ENCODE results near the gene REXO5.
"Not testable (repeated sequence)": the region's sequence is repeated elsewhere in the genome, so short reads cannot be mapped to it uniquely, and the experiment has no call there.

REXO5 gene, protein sequence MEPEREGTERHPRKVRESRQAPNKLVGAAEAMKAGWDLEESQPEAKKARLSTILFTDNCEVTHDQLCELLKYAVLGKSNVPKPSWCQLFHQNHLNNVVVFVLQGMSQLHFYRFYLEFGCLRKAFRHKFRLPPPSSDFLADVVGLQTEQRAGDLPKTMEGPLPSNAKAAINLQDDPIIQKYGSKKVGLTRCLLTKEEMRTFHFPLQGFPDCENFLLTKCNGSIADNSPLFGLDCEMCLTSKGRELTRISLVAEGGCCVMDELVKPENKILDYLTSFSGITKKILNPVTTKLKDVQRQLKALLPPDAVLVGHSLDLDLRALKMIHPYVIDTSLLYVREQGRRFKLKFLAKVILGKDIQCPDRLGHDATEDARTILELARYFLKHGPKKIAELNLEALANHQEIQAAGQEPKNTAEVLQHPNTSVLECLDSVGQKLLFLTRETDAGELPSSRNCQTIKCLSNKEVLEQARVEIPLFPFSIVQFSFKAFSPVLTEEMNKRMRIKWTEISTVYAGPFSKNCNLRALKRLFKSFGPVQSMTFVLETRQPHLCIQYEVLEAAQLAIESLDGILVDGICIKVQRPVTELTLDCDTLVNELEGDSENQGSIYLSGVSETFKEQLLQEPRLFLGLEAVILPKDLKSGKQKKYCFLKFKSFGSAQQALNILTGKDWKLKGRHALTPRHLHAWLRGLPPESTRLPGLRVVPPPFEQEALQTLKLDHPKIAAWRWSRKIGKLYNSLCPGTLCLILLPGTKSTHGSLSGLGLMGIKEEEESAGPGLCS

DNA sequence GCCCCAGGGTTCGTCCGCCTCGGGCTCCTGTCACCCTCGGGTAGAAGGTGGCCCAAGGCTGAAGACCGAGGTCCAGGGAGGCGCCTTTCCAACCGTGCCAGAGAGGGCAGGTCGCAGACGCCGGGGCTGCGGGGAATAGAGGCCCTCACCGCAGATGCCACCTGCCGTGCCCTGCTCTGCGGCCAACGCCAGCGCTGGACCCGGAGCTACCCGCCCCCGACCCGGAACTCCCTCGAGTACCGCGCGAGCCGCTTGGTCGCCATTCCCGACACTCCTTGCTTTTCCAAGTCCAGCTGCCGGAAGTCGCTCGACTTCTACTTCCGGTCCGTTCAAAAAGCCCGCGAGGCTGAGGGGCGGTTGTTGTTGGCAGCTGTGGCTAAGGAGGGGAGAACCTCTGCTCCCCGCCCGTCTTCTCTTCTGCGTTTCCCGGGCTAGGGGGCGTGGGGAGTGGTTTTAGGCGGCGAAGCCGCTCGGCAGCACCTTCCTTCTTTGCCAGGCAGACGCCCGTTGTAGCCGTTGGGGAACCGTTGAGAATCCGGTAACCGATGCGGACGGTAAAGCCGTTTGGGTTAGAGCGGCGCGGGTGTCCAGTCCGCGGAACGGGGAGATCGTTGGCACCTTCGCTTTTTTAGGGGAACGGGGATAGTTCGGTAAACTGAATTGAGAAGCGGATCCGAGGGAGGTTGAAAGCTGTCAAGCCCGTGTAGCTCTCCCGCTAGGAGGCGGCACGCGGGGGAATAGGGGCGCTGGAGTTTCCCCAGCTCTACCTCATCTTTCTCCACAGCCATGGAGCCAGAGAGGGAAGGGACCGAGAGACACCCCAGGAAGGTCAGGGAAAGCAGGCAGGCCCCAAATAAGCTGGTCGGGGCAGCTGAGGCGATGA is at the start of gene REXO5, which contains the start of gene ERI2:
Gene REXO5 (plus strand): TSS at position 360 of the 883 bp plus-strand sequence. CDS start 427 bp downstream, at position 787.
Gene ERI2 (minus strand): TSS at position 305 of the 883 bp plus-strand sequence. CDS start 42 bp downstream, at position 263.
- peak; percentile 40 to 45 for DNase-seq (ENCODE audit: low read depth in 2 of 2, low spot score in 1 of 2)

DNA sequence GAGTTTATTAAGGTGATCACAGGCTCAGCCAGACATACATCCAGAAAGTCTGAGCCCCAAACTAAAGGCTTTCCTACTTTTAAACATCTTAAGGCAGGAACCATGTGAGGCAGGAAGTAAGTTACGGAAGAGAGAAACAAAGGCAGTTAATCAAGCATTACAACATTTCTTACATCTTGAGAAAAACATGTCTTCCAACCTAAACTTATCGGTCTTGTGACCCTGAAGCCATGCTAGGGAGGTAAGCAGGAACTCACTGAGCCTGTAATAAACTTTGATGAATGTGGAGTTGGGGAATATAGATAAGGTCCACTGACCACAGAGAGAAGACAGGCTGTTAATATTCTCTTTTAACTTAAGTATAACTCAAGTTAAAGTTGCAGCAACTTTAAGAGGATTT is 46.0 kb upstream of the REXO5 start:
- no peak for DNase-seq (ENCODE audit: low read depth in 2 of 2, low spot score in 1 of 2)

DNA sequence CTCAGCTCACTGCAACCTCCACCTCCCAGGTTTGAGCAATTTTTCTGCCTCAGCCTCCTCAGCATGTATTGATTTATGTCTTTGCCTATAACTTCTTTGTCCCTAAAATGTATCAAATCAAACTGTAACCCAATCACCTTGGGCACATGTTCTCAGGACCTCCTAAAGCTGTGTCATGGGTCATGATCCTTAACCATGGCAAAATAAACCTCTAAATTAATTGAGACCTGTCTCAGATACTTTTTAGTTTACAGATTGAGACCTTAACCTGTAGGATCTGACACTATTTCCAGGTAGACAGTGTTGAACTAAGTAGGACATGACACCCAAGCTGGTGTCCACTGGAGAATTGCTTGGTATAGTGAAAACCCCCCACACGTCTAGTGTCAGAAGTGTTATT is 45.2 kb upstream of the REXO5 start:
- DNase-seq (ENCODE audit: low read depth in 2 of 2, low spot score in 1 of 2) = no peak

DNA sequence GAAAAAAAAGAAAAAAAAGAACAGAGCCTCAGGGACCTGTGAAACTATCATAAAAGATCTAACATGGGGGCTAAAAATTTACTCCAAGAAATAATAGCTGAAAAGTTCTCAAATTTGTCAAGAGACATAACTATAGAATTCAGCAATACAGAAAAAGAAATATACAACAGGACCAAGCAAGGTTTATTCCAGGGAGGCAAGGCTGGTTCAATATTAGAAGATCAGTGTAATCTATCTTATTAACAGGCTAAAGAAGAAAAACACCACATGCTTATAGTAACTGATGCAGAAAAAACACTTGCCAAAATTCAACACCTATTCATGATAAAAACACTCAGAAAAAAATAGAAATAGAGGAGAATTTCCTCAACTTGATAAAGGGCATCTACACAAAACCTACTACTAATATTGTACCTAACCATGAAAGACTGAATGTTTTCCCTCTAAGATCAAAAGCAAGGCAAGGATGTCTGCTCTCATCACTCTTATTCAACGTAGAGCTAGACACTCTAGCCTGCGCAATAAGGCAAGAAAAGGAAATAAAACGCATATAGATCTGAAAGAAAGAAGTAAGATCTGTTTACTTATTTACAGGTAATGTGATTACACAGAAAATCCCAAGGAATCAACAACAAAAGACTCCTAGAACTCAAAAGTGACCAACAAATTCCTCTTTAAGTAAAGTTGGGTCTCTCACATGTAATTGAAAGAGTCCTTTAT is 43.8 kb upstream of the REXO5 start:
- DNase-seq (ENCODE audit: low read depth in 2 of 2, low spot score in 1 of 2) = no peak

DNA sequence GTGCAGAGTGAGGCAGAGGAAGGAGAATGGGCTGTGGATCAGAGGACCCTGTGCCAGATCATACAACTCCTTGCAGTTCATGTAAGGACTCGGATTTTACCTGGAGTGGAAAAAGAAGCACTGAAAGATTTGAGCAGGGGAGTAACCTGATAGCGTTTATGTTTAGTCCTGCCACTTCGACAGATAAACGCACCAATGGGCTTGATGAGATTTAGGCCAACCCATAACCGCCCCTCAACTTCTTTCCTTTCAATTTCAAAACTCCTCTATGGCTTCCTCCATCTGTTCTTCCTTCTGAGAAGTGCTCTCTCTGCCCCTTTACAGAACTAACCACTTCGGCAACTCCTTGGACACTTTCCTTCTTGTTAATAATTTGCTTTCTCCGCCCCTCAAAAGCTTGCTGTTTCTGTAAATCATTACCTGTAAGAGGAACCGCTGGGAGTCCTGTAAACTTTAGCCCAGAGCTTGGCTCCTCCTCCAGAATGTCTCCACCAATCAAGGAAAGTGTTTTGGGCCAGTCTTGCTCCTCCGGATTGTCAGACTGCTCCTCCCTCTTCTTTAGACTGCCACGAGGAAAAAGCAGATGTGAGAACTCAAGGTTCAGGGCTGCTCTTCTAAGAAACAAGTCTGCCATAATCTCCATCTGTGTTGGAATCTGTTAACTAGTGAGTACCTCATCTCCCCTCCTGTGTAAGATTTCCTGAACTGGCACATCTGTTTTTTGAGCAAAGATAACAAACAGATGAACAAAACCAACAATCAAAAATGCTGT is 42.7 kb upstream of the REXO5 start, which contains the start of gene ACSM3:
Gene ACSM3 (plus strand): TSS at position 554 of the 772 bp plus-strand sequence. CDS start 6,021 bp downstream, outside the sequence.
- peak in 1 of 2 donors; percentile 30 for DNase-seq (ENCODE audit: low read depth in 2 of 2, low spot score in 1 of 2)

DNA sequence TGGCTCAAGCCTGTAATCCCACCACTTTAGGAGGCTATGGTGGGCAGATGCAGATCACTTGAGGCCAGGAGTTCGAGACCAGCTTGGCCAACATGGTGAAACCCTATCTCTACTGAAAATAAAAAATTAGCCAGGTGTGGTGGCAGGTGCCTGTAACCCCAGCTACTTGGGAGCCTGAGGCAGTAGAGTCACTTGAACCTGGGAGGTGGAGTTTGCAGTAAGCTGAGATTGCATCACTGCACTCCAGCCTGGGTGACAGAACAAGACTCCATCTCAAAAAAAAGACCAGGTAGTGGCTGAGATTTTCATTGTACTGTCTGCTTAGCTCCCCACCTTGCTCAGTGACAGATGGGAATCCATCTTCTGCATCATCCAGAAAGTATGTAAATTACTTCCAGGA is 41.9 kb upstream of the REXO5 start:
- DNase-seq (ENCODE audit: low read depth in 2 of 2, low spot score in 1 of 2) = not testable (repeated sequence)

DNA sequence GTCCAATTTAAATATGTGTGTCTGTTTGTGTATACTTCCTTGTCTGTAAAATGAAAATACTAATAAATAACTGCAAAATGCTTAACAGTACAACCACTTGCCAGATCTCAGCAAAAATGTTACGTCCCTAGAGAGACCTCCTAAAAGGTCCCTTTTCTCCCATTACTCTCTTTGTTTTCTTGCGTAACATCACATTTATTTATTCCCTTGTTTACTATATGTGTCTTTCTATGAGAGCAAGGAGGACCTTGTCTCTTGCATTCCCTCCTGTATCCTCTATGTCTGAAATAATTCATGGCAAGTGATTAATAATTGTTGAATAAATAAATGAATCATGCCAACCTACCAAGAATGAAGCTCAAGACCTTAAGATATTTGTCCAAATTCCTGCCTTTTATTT is 40.6 kb upstream of the REXO5 start:
- DNase-seq (ENCODE audit: low read depth in 2 of 2, low spot score in 1 of 2) = no peak

DNA sequence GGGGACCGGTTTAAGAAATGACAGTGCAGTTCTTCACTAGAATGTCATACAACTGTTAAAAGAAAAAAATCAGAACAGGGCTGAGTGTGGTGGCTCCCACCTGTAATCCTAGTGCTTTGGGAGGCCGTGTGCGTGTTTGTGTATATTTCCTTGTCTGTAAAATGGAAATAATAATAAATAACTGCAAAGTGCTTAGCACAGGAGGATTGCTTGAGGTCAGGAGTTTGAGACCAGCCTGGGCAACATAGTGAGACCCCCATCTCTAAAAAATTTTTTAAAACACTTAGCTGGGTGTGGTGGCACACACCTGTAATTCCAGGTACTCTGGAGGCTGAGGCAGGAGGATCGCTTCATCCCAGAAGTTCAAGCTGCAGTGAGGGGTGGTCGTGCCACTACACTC is 40.0 kb upstream of the REXO5 start:
- no peak for DNase-seq (ENCODE audit: low read depth in 2 of 2, low spot score in 1 of 2)

DNA sequence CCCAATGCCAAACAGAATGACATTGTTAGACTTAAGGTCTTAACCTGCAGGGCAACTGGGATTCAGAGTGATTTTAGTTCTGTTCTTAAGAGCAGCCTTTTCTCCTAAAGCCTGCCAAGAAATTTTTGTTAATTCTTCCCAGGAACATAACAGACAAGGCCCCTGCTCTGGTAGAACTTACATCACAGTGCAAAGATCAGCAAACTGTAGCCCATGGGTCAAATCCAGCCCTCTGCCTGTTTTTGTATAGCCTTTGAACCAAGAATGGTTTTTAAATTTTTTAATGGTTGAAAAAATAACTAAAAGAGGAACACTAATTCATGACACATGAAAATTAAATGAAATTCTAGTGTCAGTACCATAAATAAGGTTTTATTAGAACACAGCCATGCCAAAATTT is 38.8 kb upstream of the REXO5 start:
- DNase-seq (ENCODE audit: low read depth in 2 of 2, low spot score in 1 of 2) = no peak

DNA sequence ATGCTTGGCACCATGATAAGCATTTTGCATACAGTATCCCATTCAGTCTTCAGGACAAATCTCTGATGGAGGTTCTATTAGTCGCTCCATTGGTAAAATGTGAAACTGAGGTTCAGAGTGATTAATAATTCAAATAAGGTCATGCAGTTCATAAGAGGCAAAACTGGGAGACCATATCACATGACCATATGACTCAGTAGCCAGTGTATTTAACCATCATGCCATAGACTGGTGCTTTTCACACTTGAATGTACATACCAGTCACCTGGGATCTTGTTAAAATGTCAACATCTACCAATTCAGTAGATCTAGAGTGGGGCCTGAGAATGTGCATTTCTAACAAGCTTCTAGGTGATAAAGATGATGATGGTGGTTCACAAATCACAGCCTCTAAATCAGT is 38.2 kb upstream of the REXO5 start:
- DNase-seq (ENCODE audit: low read depth in 2 of 2, low spot score in 1 of 2) = no peak

DNA sequence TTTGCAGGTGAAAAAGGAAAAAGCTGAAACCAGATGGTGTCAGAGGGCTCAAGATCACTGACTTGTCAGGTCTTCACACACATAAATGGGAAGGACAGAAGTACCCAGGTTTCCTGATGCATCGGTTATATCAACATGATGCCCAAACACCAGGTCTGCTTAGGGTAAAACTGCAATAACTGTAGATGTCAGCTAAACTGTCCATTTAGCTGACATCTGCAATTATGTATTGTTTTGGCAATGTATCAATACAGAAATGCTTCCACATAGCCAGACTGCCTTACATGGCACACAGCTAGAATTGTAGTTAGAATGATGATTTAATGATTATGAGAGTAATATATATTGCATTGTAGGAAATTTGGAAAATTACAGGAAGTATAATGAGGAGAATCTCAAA is 37.5 kb upstream of the REXO5 start:
- DNase-seq (ENCODE audit: low read depth in 2 of 2, low spot score in 1 of 2) = no peak

DNA sequence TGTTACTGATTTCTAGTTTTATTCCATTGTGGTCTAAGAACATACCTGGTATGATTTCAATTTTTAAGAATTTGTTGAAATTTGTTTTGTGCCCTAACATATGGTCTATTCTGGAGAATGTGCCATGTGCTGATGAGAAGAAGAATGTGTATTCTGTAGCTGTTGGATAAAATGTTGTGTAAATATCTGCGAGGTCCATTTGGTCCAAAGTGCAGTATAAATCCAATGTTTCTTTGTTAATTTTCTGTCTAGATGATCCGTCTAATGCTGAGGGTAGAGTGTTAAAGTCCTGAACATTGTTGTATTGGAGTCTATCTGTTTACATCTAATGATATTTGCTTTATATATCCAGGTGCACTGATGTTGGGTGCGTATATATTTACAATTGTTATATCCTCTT is 32.6 kb upstream of the REXO5 start:
- no peak for DNase-seq (ENCODE audit: low read depth in 2 of 2, low spot score in 1 of 2)

DNA sequence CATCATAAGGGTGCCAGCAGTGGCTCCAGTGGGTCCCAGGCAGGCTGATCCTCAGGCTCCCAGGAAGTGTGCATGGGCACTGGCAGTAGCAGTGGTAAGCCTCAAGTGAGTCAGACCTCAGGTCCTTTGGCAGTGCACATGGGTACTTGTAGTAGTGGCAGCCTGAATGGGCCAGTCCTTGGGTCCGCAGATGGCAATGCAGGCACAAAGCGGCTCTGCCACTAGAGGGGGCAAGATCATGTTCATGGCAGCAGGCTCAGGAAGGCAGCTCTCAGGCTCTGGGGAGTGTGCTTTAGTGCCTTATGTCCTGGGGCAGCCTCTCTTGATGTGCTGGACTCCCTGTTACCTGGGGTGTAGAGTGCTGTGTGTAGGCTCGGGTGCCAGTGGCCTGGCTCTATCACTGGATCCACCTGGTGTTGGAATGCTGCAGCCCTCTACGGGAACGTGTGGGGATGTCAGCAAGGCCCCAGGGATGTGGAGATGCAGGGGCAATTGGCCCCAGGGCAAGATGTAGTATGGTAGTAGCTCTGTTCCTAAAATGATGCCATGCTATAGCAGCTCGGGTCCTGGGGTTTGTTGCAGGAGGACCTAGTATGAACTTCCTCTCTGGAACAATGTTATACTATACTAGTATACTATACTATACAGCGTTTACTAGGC is 31.5 kb upstream of the REXO5 start:
- DNase-seq (ENCODE audit: low read depth in 2 of 2, low spot score in 1 of 2) = no peak

DNA sequence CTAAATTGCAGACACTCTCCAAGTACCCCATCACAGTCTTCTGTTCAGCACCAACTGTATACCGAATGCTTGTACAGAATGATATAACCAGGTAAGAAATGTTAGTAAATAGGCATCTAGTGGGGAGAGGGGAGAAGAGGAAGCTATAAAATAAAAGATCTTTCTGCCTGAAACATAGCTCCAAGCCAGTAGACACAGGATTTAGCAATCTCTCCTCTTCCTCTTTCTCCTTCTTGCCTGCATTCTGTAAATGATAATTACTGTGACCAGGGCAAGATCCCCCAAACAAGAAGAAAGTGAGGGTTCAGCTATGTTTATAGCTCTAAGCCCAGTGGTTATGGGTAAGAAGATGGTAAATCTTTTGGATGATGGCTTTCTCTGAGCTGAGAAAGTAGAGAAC is 24.6 kb upstream of the REXO5 start:
- no peak for DNase-seq (ENCODE audit: low read depth in 2 of 2, low spot score in 1 of 2)

DNA sequence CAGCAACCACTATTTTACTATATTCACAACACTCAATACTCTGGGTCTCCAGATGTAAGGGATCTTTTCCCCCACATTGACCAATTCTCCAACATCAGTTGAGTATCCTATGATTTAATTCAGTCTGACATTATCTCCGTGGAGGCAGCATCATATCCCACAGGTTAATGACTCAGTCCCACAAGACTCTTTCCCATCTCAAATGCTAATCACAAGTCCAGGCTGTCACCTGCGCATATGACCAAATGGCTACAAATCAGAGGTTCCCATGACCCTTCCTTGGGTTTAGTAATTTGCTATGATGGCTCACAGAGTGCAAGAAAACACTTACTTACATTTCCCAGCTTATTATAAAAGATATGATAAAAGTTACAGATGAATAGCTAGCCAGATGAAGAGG is 23.9 kb upstream of the REXO5 start:
- DNase-seq (ENCODE audit: low read depth in 2 of 2, low spot score in 1 of 2) = no peak

DNA sequence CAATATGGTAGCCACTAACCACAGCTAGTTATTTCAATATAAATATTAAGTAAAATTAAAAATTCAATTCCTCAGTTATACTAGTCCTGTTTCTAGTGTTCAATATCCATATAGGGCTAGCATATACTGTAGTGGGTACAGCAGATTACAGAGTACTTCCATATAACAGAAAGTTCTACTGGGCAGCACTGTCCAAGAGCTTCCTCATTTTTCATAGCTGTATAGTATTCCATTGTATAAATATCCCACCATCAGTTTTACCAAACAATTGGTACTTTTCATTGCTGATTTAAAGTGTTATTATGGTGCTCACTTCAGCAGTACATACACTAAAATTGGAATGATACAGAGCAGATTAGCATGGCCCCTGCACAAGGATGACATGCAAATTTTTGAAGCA is 22.1 kb upstream of the REXO5 start:
- DNase-seq (ENCODE audit: low read depth in 2 of 2, low spot score in 1 of 2) = no peak

DNA sequence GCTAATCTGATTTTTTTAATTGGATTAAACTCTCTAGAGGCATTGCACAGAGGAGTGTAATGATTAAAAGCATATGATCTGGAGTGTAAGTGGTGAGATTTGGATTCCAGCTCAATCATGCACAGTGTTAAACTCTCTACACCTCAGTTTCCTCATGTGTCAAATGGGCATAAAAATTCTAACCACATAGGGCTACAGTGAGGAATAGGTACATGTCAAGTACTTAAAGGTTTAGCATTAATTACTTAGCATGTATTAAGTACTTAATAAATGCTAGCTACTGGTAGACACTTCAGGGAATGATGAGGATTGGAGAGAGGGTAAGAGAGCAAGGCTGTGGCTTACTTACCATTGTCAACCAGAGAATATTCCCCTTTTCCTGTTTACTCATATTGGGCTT is 17.2 kb upstream of the REXO5 start:
- DNase-seq (ENCODE audit: low read depth in 2 of 2, low spot score in 1 of 2) = no peak

DNA sequence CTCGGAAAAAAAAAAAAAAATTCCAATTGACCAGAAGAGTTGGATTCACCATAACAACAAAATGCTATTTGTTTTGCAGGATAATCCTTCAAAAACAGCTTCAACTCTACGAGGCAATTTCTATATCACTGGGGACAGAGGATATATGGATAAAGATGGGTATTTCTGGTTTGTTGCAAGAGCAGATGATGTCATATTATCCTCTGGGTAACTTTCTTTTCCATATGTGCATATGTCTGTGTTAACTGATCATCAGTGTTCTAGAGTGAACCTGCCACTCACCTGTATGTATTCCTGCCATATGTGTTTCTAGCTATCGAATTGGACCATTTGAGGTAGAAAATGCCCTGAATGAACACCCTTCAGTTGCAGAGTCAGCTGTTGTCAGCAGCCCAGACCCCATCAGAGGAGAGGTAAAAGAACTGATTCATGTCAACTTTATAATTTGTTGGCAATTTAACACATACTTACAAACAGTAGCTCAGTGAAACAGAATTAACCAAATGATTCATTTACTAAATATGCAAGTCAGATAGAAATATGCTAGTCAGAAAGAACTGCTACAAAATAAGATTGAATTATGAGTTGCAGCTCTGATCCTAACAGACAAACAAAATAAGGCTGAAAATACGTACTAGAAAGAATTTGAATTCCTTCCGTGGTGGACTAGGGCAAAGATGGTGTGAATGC is 14.3 kb upstream of the REXO5 start:
- DNase-seq (ENCODE audit: low read depth in 2 of 2, low spot score in 1 of 2) = no peak

DNA sequence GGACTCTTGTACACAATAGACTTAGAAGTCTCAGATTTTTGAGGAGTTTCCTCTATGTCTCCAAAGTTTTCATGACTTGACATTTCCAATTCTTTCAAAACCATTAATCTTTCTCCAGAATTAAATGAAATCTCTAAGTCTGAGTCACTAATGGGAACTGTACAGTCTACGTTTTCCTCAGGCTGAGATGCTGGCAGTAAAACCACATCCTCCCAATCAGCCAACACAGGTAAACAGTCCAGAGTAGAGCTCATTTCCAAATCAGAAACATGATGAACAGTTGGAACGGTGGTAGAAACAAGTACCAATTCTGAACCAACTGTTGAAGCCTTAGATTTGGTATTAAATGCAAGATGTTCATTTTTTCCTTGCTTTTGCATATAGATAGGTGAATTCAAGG is 8.0 kb upstream of the REXO5 start:
- DNase-seq (ENCODE audit: low read depth in 2 of 2, low spot score in 1 of 2) = no peak

Measured in stimulated activated CD8-positive, alpha-beta memory T cell treated with anti-CD3 and anti-CD28 coated beads, Interleukin-4, amount 100 ng/mL, for 4 hours (primary cell).